Endothelial cell of hepatic sinusoid (primary cell): Measurements from ENCODE around the gene RP9.
"Not testable (repeated sequence)": the region's sequence is repeated elsewhere in the genome, so short reads cannot be mapped to it uniquely, and the experiment has no call there.

Experiments used
- in situ Hi-C: cut with HindIII; loops from 2 replicates; pipeline ENCODE4 v1.10.0; 2017; ENCODE audit warnings: low sequenced_read_pairs

Gene RP9

DNA sequence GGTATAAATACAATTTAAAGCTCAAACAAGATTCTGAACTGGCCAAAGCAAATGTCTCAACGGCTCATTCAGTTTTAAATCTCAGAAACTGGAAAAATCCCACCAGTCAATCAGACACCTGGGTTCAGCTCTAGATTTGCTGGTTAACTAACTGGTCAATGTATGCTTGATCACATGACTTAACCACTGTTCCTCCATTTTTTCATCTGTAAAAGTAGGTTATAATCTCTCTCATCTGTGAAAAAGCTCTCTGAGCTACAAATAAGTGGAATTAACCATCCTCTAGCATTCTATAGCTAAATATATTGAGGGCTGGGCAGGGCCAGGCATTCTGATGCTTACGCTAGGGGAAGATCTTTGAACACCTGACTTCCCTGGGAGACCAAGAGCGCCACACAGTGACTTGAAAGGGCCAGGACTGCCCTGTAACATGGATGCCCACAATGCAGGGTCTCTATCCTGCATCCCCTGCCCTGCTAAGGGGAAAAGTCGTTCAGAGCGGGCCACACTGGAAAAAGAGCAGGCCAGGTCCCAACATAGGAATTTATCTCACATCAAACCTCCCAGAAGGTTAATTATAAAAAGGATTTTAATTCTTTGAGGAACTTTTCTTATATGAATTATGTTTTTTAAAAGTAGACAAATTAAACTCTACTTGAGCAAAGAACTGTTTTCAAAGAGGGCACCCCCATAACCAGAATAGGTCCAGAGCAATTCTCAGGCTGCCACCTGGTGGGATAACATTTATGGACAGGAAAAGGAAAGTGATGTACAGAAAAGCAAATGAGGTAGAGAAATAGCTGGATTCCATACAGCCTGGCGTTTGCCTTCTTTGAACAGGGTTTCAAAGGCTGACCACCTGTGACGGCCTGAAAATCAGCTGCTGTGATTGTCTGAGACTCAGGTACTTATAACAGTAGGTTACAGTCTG lies 1.8 kb downstream of the RP9 start:
- in situ Hi-C loops: loop anchor here (25.0 kb wide), 1 partner anchor 295 kb away; no protein-coding TSS in a partner anchor

DNA sequence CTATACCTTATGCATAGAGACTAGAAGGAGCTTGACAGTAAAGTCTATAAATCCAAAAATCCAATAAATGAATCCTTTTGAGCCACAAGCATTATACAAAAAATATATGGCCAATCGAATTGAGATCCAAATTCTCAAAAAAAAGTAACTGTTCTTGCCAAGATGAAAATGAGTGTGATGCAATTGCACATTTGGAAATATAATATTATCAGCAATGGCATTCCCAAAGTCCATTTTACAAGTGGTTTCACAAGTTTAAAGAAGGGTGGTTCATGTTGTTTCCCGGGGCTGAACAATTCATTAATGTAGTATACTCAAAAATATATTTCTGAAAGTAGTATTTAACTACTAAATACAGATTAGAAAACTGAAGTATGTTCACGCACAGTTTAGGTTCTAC lies 7.3 kb downstream of the RP9 start:
- in situ Hi-C loops: loop anchor here (25.0 kb wide), 1 partner anchor 290 kb away; no protein-coding TSS in a partner anchor

DNA sequence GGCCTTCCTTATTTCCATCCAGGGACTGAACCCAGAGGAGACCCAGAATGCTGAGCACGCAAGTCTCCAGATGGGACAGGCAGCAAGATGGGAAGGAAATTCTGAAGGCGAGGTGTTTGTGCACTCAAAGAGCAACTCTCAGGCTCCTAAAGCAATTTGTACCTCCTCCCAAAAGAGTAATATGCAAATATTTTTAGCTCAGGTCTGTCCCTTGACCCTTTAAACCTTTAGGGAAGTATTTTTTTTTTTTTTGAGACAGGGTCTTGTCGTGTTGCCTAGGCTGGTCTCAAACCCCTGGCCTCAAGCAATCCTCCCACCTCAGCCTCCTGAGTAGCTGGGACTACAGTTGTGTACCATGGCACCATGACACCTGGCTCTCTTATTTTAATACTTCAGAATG lies 8.4 kb downstream of the RP9 start:
- in situ Hi-C loops: loop anchor here (25.0 kb wide), 1 partner anchor 288 kb away; no protein-coding TSS in a partner anchor

DNA sequence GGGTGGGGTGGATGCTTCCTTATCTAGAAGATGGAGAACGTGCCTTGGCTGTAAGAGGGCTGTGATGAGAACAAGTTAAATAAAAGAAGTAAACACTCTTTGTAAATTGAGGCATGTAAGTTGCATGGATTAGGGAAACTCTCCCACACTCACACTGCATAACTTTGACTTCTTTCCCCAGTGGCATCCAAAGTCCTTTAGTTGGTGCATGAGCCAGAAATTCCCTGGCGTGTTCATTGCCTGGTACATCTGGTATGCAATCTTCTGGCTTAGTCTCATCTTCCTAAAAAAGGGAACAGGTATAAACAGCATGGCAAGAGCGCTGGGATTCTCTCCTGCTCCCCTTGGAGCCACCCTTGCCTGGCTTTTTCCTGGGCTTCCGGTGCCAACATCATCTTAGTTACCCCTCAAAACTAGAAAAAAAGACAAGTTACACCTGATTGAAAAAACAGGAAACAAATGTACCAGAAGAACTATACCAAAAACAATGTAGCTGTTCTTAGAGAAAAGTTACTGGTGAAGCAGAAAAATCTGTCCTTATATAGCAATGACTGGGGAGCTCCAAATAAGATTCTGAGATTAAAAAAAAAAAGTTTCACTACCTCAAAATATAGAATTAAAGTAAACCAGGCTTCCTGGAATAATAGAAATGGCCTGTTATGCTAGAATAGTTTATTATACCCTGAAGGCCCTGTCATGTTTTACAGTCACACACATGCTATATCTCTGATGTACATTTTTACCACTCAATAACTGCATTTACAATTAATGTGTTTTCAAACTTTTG lies 9.9 kb downstream of the RP9 start:
- in situ Hi-C loops: no loop called here

DNA sequence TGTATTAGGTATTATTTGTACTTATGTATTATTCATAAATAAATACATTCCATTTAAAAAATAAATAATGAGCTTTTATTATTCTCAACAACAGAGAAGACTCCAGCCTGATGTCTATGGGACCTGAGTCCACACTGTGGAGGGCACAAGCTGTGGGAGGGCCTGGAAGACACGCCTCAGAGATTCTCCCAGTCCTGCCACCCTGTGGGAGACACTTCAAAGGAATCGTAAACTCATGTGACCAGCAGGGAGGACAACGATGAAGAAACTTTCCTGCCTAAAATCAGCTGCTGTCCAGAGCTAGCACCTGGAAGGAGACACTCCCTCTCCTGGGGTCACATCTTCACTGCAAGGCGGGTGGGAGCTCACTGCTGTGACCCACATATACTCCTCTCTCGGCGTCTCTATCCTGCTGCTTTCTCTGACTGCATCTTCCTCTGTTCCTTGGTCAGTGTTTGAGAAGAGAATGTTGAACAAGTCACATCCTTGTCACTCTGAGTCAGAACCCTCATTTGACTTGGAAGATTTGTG lies 14.4 kb downstream of the RP9 start:
- in situ Hi-C loops: not testable (repeated sequence)

DNA sequence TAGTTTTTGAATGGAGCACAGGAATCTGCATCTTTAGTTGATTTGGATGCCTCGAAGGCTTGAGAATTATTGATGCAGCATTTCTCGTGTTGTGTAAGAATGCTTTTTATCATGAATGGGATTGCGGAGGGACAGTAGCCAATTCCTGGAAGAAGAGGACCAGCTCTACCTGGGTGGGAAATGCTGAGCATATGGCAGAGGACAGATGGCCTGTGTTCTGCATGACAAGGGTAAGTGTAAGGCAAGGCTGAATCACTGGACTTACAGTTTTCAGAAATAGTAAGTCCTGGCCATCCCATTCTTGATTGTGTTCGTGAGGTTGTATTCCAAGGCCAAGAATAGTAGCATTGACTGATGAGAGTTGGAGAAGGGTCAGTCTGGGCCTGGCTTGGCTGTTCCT lies 15.9 kb downstream of the RP9 start:
- in situ Hi-C loops: no loop called here

DNA sequence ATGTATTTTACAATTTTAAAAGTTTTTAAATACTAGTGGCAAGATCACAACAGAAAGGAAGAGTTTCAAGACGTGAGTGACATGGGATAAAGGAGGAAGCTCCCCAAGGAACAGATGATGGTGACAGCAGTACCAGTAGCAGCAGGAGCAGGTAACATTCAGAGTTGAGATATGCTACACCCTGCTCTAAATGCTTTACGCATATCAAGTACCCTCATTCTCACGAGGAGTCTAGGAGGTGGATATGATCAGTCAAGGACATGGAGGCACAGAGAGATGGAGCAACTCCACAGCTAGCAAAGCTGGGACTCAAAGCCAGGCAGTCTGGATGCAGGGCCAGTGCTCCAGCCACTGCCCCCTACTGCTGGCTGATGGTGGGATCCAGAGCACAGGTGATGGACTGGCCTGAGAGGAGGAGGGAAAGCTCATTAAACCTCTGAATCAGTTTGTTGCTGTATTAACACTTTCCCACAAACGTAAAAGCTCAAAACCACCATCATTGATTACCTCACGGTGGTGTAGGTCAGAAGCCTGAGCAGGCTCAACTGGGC lies 17.5 kb downstream of the RP9 start:
- in situ Hi-C loops: no loop called here

DNA sequence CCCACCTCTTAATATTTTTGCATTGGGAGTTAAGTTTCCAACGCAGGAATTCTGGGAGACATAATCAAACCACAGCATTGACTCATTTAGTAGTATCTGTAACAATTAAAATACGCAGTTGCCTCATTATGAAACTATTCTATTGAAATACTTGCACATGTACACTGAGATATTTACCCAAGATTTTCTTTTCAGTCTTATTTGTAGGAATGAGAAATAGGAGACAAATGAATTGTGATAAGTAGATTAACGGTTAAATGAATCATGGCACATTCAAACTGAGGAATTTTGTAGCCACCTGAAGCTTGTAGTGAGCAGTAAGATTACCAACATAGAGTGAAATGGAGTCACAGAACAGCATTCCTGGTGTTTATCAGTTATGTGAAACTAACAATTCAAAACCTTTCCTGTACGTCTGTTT lies 18.1 kb downstream of the RP9 start:
- in situ Hi-C loops: no loop called here

DNA sequence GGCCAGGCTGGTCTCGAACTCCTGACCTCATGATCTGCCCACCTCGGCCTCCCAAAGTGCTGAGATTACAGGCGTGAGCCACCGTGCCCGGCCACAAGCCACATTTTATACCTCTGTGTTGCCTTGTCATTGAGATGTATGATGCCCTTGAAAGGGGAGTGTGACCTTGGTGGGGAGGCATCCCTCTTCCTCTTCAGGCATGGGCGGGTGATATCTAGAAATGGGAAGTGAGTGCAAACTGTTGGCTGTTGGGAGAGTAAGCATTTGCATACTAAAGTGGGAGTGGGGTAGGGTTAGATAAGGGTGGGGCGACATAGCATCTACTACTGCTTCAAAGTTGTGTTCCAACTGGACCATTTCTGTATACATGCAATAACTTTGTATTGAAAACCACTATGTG lies 20.1 kb downstream of the RP9 start:
- in situ Hi-C loops: no loop called here

DNA sequence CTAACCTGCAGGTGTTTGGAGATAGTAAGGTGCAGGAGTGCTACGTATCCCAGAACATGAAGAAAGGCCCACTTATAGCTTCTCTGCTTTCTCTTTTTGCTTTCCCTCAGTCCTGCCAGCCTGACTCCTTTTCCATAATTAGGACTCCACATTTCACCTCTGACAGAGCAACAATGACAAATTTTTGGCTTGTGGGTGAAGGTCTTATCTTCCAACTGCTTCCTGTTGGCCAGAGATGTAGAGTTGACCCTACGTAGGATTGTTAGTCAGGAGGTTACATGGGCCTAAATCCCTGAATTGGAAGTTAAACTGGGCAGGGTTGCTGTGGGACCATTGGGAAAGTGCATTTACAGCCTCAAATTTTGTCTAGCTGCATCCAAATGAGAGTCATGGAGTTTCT lies 21.3 kb downstream of the RP9 start:
- in situ Hi-C loops: no loop called here

DNA sequence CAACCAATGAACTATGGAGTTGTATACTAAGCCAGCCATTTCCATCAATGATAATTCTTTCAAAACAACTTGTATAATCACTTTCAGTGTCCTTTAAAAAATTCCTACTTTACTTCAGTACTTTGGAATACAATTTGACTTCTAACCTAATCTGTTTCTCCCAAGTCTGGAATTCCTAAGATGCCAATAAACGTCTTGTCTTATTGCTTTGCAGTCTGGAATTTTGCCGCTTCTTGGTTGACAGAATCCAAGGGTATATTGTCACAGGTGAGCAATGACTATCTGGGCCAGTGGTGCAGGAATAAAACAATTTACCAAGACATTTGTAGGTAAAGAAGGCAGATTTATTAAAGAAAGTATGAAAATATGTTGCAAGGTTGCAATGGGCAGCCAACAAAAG lies 21.8 kb downstream of the RP9 start:
- in situ Hi-C loops: no loop called here

DNA sequence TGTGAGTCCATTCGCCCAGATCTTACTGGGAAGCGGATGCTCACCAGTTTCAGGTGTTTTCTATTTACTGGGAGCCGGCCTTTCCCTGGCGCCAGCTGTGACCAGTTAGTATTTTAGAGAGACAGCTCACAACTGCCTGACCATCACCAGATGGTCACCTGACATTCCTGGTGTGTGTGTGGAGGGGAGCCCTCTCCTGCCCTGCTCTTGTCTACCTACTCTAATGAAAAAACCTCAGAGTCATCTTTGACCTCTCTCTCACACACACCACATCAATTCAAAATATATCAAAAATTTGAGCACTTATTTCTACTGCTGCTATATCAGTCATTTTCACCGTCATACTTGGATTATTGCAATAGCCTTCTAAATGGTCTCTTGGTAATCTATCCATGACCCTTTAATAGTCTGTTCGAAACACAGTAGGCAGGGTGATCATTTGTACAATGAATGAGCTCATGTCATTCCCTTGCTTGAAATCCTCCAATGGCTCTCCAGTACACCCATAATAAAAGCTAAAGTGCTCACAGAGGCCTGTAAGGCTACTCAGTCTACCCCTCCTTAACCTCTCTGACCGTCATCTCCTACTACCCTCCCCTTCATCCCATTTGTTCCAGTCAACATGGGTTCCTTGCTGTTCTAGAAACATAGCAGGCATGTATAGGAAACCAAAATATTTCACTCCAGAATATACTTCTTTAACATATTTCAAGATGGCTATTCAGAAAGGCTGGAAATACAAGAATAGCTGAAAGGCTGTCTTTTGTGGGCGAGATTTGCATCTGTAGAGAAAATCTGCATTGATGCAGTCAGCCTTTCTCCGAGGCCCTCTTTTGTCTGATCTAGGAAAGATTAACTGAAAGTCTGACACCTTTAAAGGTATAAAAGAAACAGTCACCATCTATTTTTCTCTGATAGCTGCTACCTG lies 29.2 kb downstream of the RP9 start:
- in situ Hi-C loops: no loop called here

DNA sequence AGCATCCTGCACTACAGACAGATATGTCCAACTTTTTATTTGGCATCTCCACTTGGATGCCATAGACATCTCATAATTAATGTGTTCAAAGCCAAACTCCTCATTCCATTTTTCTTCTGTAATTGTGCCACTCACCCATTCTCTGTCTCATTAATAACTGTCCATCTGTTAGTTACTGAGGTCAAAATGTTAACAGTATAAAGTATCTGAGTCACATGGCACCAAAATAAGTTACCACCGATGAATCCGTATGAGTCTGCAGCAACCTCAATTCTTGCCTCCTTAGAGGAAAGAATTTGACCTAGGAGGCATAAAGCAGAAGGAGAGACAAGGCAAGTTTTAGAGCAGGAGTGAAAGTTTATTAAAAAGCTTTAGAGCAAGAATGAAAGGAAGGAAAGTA lies 30.1 kb downstream of the RP9 start:
- in situ Hi-C loops: no loop called here

DNA sequence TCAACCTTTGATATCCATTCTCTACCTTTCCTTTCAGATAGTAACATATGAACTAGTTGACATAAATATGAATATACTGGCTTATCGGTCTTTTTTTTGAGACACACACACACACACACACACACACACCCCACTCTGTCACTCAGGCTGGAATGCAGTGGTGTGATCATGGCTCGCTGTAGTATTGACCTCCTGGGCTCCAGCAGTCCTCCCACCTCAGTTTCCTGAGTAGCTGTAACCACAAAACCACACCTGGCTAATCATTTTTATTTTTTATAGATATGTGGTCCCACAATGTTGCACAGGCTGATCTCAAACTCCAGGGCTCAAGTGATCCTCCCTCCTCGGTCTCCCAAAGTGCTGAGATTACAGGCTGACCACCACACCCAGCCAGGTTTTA lies 32.5 kb downstream of the RP9 start:
- in situ Hi-C loops: no loop called here

DNA sequence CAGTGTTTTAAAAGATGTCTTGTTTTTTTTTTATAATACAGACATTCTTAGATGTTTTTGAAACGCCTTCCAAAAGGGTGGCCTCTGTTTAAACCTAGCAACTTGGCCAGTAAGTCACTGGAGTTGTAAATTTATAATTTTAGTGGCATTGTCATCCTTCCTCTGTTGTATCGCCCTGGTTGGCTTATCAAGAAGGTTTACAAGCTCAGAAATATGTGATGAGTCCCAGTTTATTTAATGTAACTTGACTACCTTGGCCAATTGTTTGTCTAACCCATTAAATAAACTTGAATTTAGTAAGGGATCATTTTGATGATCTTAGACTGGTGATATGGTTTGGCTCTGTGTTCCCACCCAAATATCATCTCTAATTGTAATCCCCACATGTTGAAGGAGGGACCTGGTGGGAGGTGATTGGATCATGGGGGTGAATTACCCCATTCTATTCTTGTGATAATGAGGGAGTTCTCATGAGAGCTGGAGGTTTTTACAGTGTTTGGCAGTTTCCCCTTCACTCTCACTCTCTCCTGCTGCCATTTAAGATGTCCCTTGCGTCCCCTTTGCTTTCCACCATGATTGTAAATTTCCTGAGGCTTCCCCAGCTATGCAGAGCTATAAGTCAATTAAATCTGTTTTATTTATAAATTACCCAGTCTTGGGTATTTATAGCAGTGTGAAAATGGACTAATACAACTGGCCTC lies 33.2 kb downstream of the RP9 start:
- in situ Hi-C loops: no loop called here

DNA sequence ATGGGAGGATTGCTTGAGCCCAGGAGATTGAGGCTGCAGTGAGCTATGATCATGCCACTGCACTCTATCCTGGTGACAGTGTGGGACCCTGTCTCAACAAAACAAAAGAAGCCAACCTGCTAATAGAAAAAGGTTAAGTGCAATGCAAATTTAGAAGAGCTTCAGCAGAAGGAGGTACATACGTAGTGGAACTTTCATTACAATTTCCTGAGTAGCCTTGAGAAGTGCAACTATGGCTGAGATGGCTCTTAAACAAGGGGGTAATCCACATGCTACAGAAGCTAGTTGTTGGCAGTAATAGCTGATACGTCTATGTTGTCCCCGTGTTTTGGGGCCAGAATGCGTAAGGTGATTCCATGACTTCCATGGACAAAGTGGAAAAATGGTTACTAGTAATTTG lies 36.0 kb downstream of the RP9 start:
- in situ Hi-C loops: loop anchor here (25.0 kb wide), 1 partner anchor 136 kb away; no protein-coding TSS in a partner anchor

DNA sequence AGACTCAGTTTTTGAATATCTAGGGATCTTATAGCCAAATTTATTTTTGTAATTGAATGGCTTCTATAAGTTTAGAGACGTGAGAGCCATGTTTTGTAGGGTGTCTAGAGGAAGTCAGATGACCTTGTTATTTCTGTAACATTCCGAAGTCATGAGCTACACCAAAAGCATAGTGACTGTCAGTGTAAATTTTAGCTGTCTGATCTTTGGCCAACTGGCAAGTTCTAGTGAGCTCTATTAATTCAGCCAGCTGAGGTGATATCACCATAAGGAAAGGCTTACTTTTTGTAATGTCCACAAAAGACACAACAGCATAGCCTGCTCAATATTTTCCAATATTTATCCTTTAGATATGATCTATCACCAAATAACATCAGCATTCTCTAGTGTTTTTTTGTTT lies 36.7 kb downstream of the RP9 start:
- in situ Hi-C loops: loop anchor here (25.0 kb wide), 1 partner anchor 135 kb away; no protein-coding TSS in a partner anchor

DNA sequence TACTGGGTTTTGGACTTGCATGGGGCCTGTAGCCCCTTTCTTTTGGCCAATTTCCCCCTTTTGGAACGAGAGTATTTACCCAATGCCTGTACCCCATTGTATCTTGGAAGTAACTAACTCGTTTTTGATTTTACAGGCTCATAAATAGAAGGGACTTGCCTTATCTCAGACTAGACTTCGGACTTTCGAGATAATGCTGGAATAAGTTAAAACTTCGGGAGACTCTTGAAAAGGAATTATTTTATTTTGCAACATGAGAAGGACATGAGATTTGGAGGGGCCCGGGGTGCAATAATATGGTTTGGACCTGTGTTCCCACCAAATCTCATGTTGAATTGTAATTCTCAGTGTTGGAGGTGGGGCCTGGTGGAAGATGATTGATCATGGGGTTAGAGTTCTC lies 38.4 kb downstream of the RP9 start:
- in situ Hi-C loops: loop anchor here (25.0 kb wide), 1 partner anchor 134 kb away; no protein-coding TSS in a partner anchor

DNA sequence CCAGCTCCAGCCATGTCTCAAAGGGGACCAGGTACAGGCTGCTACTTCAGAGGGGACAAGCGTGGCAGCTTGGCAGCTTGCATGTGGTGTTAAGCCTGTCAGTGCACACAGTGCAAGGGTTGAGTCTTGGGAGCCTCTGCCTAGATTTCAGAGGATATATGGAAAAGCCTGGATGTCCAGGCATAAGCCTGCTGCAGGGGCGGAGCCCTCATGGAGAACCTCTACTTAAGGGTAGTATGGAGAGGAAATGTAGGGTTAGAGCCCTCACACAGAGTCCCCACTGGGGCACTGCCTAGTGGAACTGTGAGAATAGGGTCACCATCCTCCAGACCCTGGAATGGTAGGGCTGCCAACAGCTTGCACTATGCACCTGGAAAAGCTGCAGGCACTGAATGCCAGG lies 38.9 kb downstream of the RP9 start:
- in situ Hi-C loops: loop anchor here (25.0 kb wide), 1 partner anchor 133 kb away; no protein-coding TSS in a partner anchor
